MM.1S (cell line): ENCODE measurements around the gene FEM1A.
"Not testable (repeated sequence)": the region's sequence is repeated elsewhere in the genome, so short reads cannot be mapped to it uniquely, and the experiment has no call there.

Source experiments
- DNase-seq: peaks from one replicate; pipeline ENCODE4 v3.0.0-alpha.2; 2015
- H2AFZ ChIP-seq: fragments of 300-600 bp; sonication (generic); 2 replicates; pipeline ENCODE4 v1.6.0; 2016; ENCODE audit warnings: antibody characterized with exemption, low read length
- H3F3A ChIP-seq: fragments of 300-600 bp; sonication (generic); 2 replicates; pipeline ENCODE4 v1.6.1; 2016; ENCODE audit warnings: mild to moderate bottlenecking, antibody characterized with exemption, low read length, moderate library complexity, mixed read lengths; ENCODE audit not compliant: insufficient read depth
- H3K27ac ChIP-seq: fragments of 300-600 bp; sonication (generic); 2 replicates; pipeline ENCODE4 v1.5.1; 2016; ENCODE audit warnings: mild to moderate bottlenecking, low read length
- H3K27me3 ChIP-seq: fragments of 300-600 bp; sonication (generic); replicated peaks from 2 replicates; pipeline ENCODE4 v1.6.0; 2016; ENCODE audit warnings: low read length; ENCODE audit not compliant: insufficient read depth
- H3K36me3 ChIP-seq: fragments of 300-600 bp; sonication (generic); replicated peaks from 2 replicates; pipeline ENCODE4 v1.6.1; 2016; ENCODE audit warnings: mild to moderate bottlenecking, low read length, mixed read lengths; ENCODE audit not compliant: insufficient read depth
- H3K4me1 ChIP-seq: fragments of 300-600 bp; sonication (generic); 2 replicates; pipeline ENCODE4 v1.6.1; 2016; ENCODE audit warnings: low read length, mixed read lengths
- H3K4me2 ChIP-seq: fragments of 300-600 bp; sonication (generic); 2 replicates; pipeline ENCODE4 v1.6.0; 2016; ENCODE audit warnings: low read depth, low read length
- H3K4me3 ChIP-seq: fragments of 300-600 bp; sonication (generic); 2 replicates; pipeline ENCODE4 v1.5.1; 2016; ENCODE audit warnings: low read length, mixed read lengths
- H3K79me2 ChIP-seq: fragments of 300-600 bp; sonication (generic); 2 replicates; pipeline ENCODE4 v1.6.1; 2016; ENCODE audit warnings: mixed run types, low read length, mixed read lengths
- H3K9ac ChIP-seq: fragments of 300-600 bp; sonication (generic); 2 replicates; pipeline ENCODE4 v1.6.1; 2016; ENCODE audit warnings: low read length, mixed read lengths
- H3K9me2 ChIP-seq: fragments of 300-600 bp; sonication (generic); replicated peaks from 2 replicates; pipeline ENCODE4 v1.6.1; 2016; ENCODE audit warnings: mild to moderate bottlenecking, low read length, mixed read lengths; ENCODE audit not compliant: insufficient read depth
- H3K9me3 ChIP-seq: fragments of 300-600 bp; sonication (generic); replicated peaks from 2 replicates; pipeline ENCODE4 v1.6.1; 2016; ENCODE audit warnings: mild to moderate bottlenecking, low read length, mixed read lengths; ENCODE audit not compliant: insufficient read depth
- H4K20me1 ChIP-seq: fragments of 300-600 bp; sonication (generic); 2 replicates; pipeline ENCODE4 v1.6.1; 2016; ENCODE audit warnings: mild to moderate bottlenecking, low read length, moderate library complexity, mixed read lengths; ENCODE audit not compliant: insufficient read depth
- CTCF ChIP-seq: fragments of 300-600 bp; sonication (generic); IDR thresholded peaks from 2 replicates; pipeline ENCODE4 v1.5.1; 2016; ENCODE audit warnings: antibody characterized with exemption, low read length, mixed read lengths
- EZH2 ChIP-seq: fragments of 300-600 bp; sonication (generic); optimal IDR thresholded peaks from 2 replicates; pipeline ENCODE3; 2017; ENCODE audit warnings: low read depth, mild to moderate bottlenecking, antibody characterized with exemption, low read length, mixed read lengths
- EZH2phosphoT487 ChIP-seq: fragments of 300-600 bp; sonication (generic); IDR thresholded peaks from 2 replicates; pipeline ENCODE4 v1.6.1; 2018; ENCODE audit warnings: antibody characterized with exemption, low read length

Gene FEM1A

GRCh38 chr19:4792019-4792865 lies 708 bp downstream of the FEM1A start:
- H3K9me2 ChIP-seq, H3F3A ChIP-seq, H4K20me1 ChIP-seq, H3K9me3 ChIP-seq, H3K4me1 ChIP-seq: not testable (repeated sequence)
- Histone ChIP-seq H3K79me2 (peaks cover 50% of the 10 kb centered on the region), H3K4me2 (peak overlapping the region; percentile 100), H3K27ac (peak overlapping the region; percentile 67; the same call in 1 of the 2 replicates), H3K36me3 (0 out of 2 replicates have a peak, but pooled peaks cover 13% of the 10 kb centered on the region), H2AFZ (peak overlapping the region; percentile 82), H3K9ac (peak overlapping the region; percentile 96), H3K27me3 (peaks cover 16% of the 10 kb centered on the region), H3K4me3 (peak overlapping the region; percentile 95)
- peak; percentile 19 for DNase-seq

GRCh38 chr19:4792866-4793195 lies 1.3 kb downstream of the FEM1A start:
- H4K20me1 ChIP-seq, H3K27ac ChIP-seq, H2AFZ ChIP-seq, H3K9me3 ChIP-seq, H3K4me1 ChIP-seq, DNase-seq, H3K9me2 ChIP-seq, H3K9ac ChIP-seq, H3F3A ChIP-seq: not testable (repeated sequence)
- Histone ChIP-seq H3K36me3 (0 out of 2 replicates have a peak, but pooled peaks cover 13% of the 10 kb centered on the region), H3K4me2 (peak overlapping the region; percentile 100; the same call in 1 of the 2 replicates), H3K27me3 (peaks cover 14% of the 10 kb centered on the region), H3K4me3 (peak overlapping the region; percentile 95; the same call in 1 of the 2 replicates), H3K79me2 (peaks cover 50% of the 10 kb centered on the region)

- H3K9me2 ChIP-seq, H3F3A ChIP-seq, H3K4me1 ChIP-seq, H2AFZ ChIP-seq, H4K20me1 ChIP-seq, H3K9ac ChIP-seq, H3K9me3 ChIP-seq, H3K4me3 ChIP-seq, DNase-seq, H3K27ac ChIP-seq: not testable (repeated sequence)
- Histone ChIP-seq H3K4me2 (peak overlapping the region; percentile 100; the same call in 1 of the 2 replicates), H3K36me3 (0 out of 2 replicates have a peak, but pooled peaks cover 13% of the 10 kb centered on the region), H3K27me3 (peaks cover 10% of the 10 kb centered on the region; the same call in 1 of the 2 replicates), H3K79me2 (peaks cover 50% of the 10 kb centered on the region)
These were observed 1.7 kb downstream of the FEM1A start for GRCh38 chr19:4793278-4793677.

GRCh38 chr19:4794971-4795370 lies 3.4 kb downstream of the FEM1A start:
- Histone ChIP-seq H3K27me3 (no peaks in the 10 kb centered on the region), H3K4me1 (peaks cover 7% of the 10 kb centered on the region), H3K9me3 (no peaks in the 10 kb centered on the region), H3K4me3 (no peak overlapping the region), H3K79me2 (peaks cover 50% of the 10 kb centered on the region), H2AFZ (no peak overlapping the region), H4K20me1 (no peaks in the 10 kb centered on the region), H3K27ac (no peak overlapping the region), H3F3A (peaks cover 2% of the 10 kb centered on the region), H3K4me2 (no peak overlapping the region), H3K36me3 (0 out of 2 replicates have a peak, but pooled peaks cover 13% of the 10 kb centered on the region), H3K9me2 (no peaks in the 10 kb centered on the region), H3K9ac (no peak overlapping the region)
- no peak for DNase-seq
- no peak for TF ChIP-seq CTCF
- TF ChIP-seq EZH2: no peak
- TF ChIP-seq EZH2phosphoT487: no peak
